WTC11 (cell line): ENCODE results near the gene SH3BP5L. TPM values are rescaled to one million over a fixed set of nuclear protein-coding genes. Genes with fewer than 3 reads are reported as not detected.

Experiments
- ATAC-seq: fragments of 200-7000 bp; cut with Tn5 transposase; 2 replicates; pipeline ENCODE4 v1.10.0; 2021; ENCODE audit warnings: mild to moderate bottlenecking, moderate library complexity
- CTCF ChIA-PET: fragments of 300-600 bp; sonication (Branson Sonifier 250); formaldehyde crosslinking; loops from one replicate; lab custom pipeline; 2021; ENCODE audit warnings: antibody characterized with exemption; lab: Charles Lee
- POLR2A ChIA-PET: fragments of 350-600 bp; sonication (Branson Sonifier 250); formaldehyde crosslinking; loops from one replicate; lab custom pipeline; 2021; ENCODE audit warnings: antibody characterized with exemption; lab: Charles Lee
- DNase-seq: peaks from one replicate; pipeline ENCODE4 v3.0.0; 2021; ENCODE audit warnings: low spot score
- H3K27ac Mint-ChIP-seq: 2 replicates; pipeline ENCODE4 v1.8.0; 2021; ENCODE audit warnings: mixed read lengths
- H3K27me3 Mint-ChIP-seq: 2 replicates; pipeline ENCODE4 v1.8.0; 2021; ENCODE audit warnings: low read depth, mild to moderate bottlenecking, moderate library complexity, mixed read lengths
- H3K36me3 Mint-ChIP-seq: 2 replicates; pipeline ENCODE4 v1.8.0; 2021; ENCODE audit warnings: mixed read lengths
- H3K4me1 Mint-ChIP-seq: 2 replicates; pipeline ENCODE4 v1.8.0; 2022; ENCODE audit warnings: mixed read lengths
- H3K4me3 Mint-ChIP-seq: 2 replicates; pipeline ENCODE4 v1.8.0; 2021; ENCODE audit warnings: mild to moderate bottlenecking, moderate library complexity, mixed read lengths
- H3K9me3 Mint-ChIP-seq: 2 replicates; pipeline ENCODE4 v1.8.0; 2021; ENCODE audit warnings: mixed read lengths
- ARID4B ChIP-seq: sonication (generic); formaldehyde crosslinking; IDR thresholded peaks from 2 replicates; pipeline ENCODE4 v1.8.0; 2023; ENCODE audit warnings: missing genetic modification reagents, mild to moderate bottlenecking, borderline replicate concordance
- CBFB ChIP-seq: sonication (generic); formaldehyde crosslinking; IDR thresholded peaks from 2 replicates; pipeline ENCODE4 v1.8.1; 2022; ENCODE audit warnings: mild to moderate bottlenecking, low read depth, missing genetic modification reagents
- CREM ChIP-seq: sonication (generic); formaldehyde crosslinking; IDR thresholded peaks from 2 replicates; pipeline ENCODE4 v1.8.1; 2022; ENCODE audit warnings: mild to moderate bottlenecking, missing genetic modification reagents, moderate library complexity
- EMX1 ChIP-seq: fragments of 250-450 bp; sonication (Bioruptor Pico); IDR thresholded peaks from 2 replicates; pipeline ENCODE4 v1.8.0; 2021; ENCODE audit warnings: mild to moderate bottlenecking
- IRF2 ChIP-seq: sonication (generic); formaldehyde crosslinking; IDR thresholded peaks from 2 replicates; pipeline ENCODE4 v1.8.0; 2022; ENCODE audit warnings: low read depth, missing genetic modification reagents, borderline replicate concordance
- NFE2L1 ChIP-seq: sonication (generic); formaldehyde crosslinking; IDR thresholded peaks from 2 replicates; pipeline ENCODE4 v1.8.1; 2023; ENCODE audit warnings: missing genetic modification reagents
- SMAD4 ChIP-seq: sonication (generic); formaldehyde crosslinking; IDR thresholded peaks from 2 replicates; pipeline ENCODE4 v1.8.0; 2022; ENCODE audit warnings: mild to moderate bottlenecking, missing genetic modification reagents
- SP1 ChIP-seq: sonication (generic); formaldehyde crosslinking; conservative IDR thresholded peaks from 2 replicates; pipeline ENCODE4 v1.8.1; 2022; ENCODE audit warnings: missing genetic modification reagents
- STAT6 ChIP-seq: sonication (generic); formaldehyde crosslinking; conservative IDR thresholded peaks from 2 replicates; pipeline ENCODE4 v1.8.1; 2023; ENCODE audit warnings: mild to moderate bottlenecking, low read depth, missing genetic modification reagents, moderate library complexity
- ZNF121 ChIP-seq: sonication (generic); formaldehyde crosslinking; IDR thresholded peaks from 2 replicates; pipeline ENCODE4 v1.8.0; 2023; ENCODE audit warnings: missing genetic modification reagents
- ZNF671 ChIP-seq: fragments of 250-450 bp; sonication (Bioruptor Pico); IDR thresholded peaks from 2 replicates; pipeline ENCODE4 v1.8.0; 2021; ENCODE audit warnings: mild to moderate bottlenecking
- total RNA-seq: library from RNA; stranded (reverse); gene quantifications from 3 replicates; pipeline ENCODE4 v1.2.3, GENCODE V29; 2021
- TF ChIP-seq, protein P1 (sequence below): fragments of 250-450 bp; sonication (Bioruptor Pico); IDR thresholded peaks from 2 replicates; pipeline ENCODE4 v1.9.0; 2021; ENCODE audit warnings: mild to moderate bottlenecking, borderline replicate concordance
- TF ChIP-seq, protein P2 (sequence below): fragments of 200-600 bp; IDR thresholded peaks from 2 replicates; pipeline ENCODE4 v1.8.0; 2022; ENCODE audit warnings: antibody characterized with exemption
- TF ChIP-seq, protein P3 (sequence below): sonication (generic); formaldehyde crosslinking; IDR thresholded peaks from 2 replicates; pipeline ENCODE4 v1.8.1; 2022; ENCODE audit warnings: missing genetic modification reagents, borderline replicate concordance

SH3BP5L gene
- total RNA-seq, 1 experiment from 2014 or later: 32.9 TPM

GRCh38 chr1:248813546-248813945 lies 12.2 kb downstream of the SH3BP5L start (continued):
- TF ChIP-seq, protein P1, sequence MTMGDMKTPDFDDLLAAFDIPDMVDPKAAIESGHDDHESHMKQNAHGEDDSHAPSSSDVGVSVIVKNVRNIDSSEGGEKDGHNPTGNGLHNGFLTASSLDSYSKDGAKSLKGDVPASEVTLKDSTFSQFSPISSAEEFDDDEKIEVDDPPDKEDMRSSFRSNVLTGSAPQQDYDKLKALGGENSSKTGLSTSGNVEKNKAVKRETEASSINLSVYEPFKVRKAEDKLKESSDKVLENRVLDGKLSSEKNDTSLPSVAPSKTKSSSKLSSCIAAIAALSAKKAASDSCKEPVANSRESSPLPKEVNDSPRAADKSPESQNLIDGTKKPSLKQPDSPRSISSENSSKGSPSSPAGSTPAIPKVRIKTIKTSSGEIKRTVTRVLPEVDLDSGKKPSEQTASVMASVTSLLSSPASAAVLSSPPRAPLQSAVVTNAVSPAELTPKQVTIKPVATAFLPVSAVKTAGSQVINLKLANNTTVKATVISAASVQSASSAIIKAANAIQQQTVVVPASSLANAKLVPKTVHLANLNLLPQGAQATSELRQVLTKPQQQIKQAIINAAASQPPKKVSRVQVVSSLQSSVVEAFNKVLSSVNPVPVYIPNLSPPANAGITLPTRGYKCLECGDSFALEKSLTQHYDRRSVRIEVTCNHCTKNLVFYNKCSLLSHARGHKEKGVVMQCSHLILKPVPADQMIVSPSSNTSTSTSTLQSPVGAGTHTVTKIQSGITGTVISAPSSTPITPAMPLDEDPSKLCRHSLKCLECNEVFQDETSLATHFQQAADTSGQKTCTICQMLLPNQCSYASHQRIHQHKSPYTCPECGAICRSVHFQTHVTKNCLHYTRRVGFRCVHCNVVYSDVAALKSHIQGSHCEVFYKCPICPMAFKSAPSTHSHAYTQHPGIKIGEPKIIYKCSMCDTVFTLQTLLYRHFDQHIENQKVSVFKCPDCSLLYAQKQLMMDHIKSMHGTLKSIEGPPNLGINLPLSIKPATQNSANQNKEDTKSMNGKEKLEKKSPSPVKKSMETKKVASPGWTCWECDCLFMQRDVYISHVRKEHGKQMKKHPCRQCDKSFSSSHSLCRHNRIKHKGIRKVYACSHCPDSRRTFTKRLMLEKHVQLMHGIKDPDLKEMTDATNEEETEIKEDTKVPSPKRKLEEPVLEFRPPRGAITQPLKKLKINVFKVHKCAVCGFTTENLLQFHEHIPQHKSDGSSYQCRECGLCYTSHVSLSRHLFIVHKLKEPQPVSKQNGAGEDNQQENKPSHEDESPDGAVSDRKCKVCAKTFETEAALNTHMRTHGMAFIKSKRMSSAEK (CRISPR knock-in tag): no peak
- TF ChIP-seq NFE2L1 (CRISPR knock-in tag): no peak
- no peak for TF ChIP-seq STAT6 (CRISPR knock-in tag)
- TF ChIP-seq, protein P2, sequence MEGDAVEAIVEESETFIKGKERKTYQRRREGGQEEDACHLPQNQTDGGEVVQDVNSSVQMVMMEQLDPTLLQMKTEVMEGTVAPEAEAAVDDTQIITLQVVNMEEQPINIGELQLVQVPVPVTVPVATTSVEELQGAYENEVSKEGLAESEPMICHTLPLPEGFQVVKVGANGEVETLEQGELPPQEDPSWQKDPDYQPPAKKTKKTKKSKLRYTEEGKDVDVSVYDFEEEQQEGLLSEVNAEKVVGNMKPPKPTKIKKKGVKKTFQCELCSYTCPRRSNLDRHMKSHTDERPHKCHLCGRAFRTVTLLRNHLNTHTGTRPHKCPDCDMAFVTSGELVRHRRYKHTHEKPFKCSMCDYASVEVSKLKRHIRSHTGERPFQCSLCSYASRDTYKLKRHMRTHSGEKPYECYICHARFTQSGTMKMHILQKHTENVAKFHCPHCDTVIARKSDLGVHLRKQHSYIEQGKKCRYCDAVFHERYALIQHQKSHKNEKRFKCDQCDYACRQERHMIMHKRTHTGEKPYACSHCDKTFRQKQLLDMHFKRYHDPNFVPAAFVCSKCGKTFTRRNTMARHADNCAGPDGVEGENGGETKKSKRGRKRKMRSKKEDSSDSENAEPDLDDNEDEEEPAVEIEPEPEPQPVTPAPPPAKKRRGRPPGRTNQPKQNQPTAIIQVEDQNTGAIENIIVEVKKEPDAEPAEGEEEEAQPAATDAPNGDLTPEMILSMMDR: no peak
- TF ChIP-seq CREM (CRISPR knock-in tag): no peak
- TF ChIP-seq ZNF671 (CRISPR knock-in tag): no peak

- Mint-ChIP-seq H3K36me3 (peaks cover 43% of the 10 kb centered on the region), H3K27ac (no peak overlapping the region), H3K9me3 (no peaks in the 10 kb centered on the region), H3K4me1 (peaks cover 14% of the 10 kb centered on the region), H3K27me3 (no peaks in the 10 kb centered on the region), H3K4me3 (no peak overlapping the region)
- ATAC-seq: no peak
- POLR2A ChIA-PET: no interaction called here
- CTCF ChIA-PET: interaction anchor here (1.0 to 1.9 kb wide), 6 partner anchors 10 to 94 kb away, joined by 4 to 11 read pairs (median 7); partner anchors contain the start of genes SH3BP5L, ZNF672 and ZNF692
- DNase-seq: no peak
- TF ChIP-seq SMAD4 (CRISPR knock-in tag): no peak
- TF ChIP-seq ARID4B (CRISPR knock-in tag): no peak
- TF ChIP-seq, protein P3, sequence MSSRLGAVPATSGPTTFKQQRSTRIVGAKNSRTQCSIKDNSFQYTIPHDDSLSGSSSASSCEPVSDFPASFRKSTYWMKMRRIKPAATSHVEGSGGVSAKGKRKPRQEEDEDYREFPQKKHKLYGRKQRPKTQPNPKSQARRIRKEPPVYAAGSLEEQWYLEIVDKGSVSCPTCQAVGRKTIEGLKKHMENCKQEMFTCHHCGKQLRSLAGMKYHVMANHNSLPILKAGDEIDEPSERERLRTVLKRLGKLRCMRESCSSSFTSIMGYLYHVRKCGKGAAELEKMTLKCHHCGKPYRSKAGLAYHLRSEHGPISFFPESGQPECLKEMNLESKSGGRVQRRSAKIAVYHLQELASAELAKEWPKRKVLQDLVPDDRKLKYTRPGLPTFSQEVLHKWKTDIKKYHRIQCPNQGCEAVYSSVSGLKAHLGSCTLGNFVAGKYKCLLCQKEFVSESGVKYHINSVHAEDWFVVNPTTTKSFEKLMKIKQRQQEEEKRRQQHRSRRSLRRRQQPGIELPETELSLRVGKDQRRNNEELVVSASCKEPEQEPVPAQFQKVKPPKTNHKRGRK (CRISPR knock-in tag): no peak
- no peak for TF ChIP-seq EMX1 (CRISPR knock-in tag)
- no peak for TF ChIP-seq STAT6 (CRISPR knock-in tag)
- no peak for TF ChIP-seq CBFB (CRISPR knock-in tag)
- TF ChIP-seq SP1 (CRISPR knock-in tag): no peak
- no peak for TF ChIP-seq IRF2
- TF ChIP-seq ZNF121 (CRISPR knock-in tag): no peak
Measured at GRCh38 chr1:248812736-248813425, 12.8 kb downstream of the SH3BP5L start.
